Endothelial cell of umbilical vein (primary cell): ENCODE data around the gene MKLN1. TPM values are rescaled to one million over a fixed set of nuclear protein-coding genes. Genes with fewer than 3 reads are reported as not detected.

Experiments
- BruUV-seq: library from RNA; stranded (reverse); fragments of 400-500 nt; replicated peaks from 2 replicates; lab custom pipeline; 2021; lab: Mats Ljungman, UMichigan
- CTCF ChIA-PET: fragments of 300-600, 350-600 bp; sonication (Branson Sonifier 250); formaldehyde crosslinking; loops from one replicate; lab custom pipeline; 2021; ENCODE audit warnings: antibody characterized with exemption, inconsistent platforms; lab: Charles Lee
- POLR2A ChIA-PET: fragments of 300-600, 350-600 bp; sonication (Branson Sonifier 250); formaldehyde crosslinking; loops from one replicate; lab custom pipeline; 2021; ENCODE audit warnings: antibody characterized with exemption, inconsistent platforms; lab: Charles Lee
- DNase-seq: peaks from one replicate; pipeline ENCODE4 v3.0.0-alpha.2; 2011; ENCODE audit warnings: low read depth, low spot score
- FAIRE-seq: peaks from 2 replicates; lab custom pipeline; 2011; peaks lifted over from hg19 to GRCh38; lab: Jason Lieb, UNC
- H2AFZ ChIP-seq: 2 replicates; pipeline ENCODE4 v1.6.0; 2012; ENCODE audit warnings: low read depth, low read length, control low read depth, inconsistent platforms
- H3K27ac ChIP-seq: 2 replicates; pipeline ENCODE4 v1.5.1; 2011; ENCODE audit warnings: low read depth, mild to moderate bottlenecking, control low read depth, low read length, moderate library complexity; ENCODE audit not compliant: insufficient read depth
- H3K27me3 ChIP-seq, 2 experiments: 2 replicates each; pipeline versions ENCODE4 v1.6.0 to v1.6.1; 2011; ENCODE audit warnings: low read length in 2 of 2, mixed read lengths in 1 of 2; ENCODE audit not compliant: control insufficient read depth in 2 of 2, insufficient read depth in 2 of 2
- H3K36me3 ChIP-seq, 2 experiments: 2 replicates in 1 of 2; 3 replicates in 1 of 2; pipeline ENCODE4 v1.5.1; 2011; ENCODE audit warnings: low read length in 2 of 2, mild to moderate bottlenecking in 1 of 2, moderate library complexity in 1 of 2; ENCODE audit not compliant: control insufficient read depth in 2 of 2, insufficient read depth in 2 of 2; ENCODE audit errors: extremely low read depth in 1 of 2
- H3K4me1 ChIP-seq: 3 replicates; pipeline ENCODE4 v1.5.1; 2011; ENCODE audit warnings: mild to moderate bottlenecking, low read length; ENCODE audit not compliant: control insufficient read depth, insufficient read depth; ENCODE audit errors: extremely low read depth
- H3K4me2 ChIP-seq: 2 replicates; pipeline ENCODE4 v1.6.1; 2011; ENCODE audit warnings: low read length, control low read depth, mixed read lengths; ENCODE audit not compliant: insufficient read depth
- H3K4me3 ChIP-seq, 3 experiments: fragments of 200-600 bp in 1 of 3; sonication (generic), shearing (Covaris generic) in 1 of 3; replicated peaks in 1 of 3; 2 replicates each; pipeline ENCODE4 v1.5.1; 2011 to 2016; ENCODE audit warnings: control low read depth in 3 of 3, low read length in 3 of 3, mild to moderate bottlenecking in 2 of 3, inconsistent platforms in 1 of 3, low read depth in 1 of 3, moderate library complexity in 1 of 3; ENCODE audit not compliant: insufficient read depth in 1 of 3
- H3K79me2 ChIP-seq: 2 replicates; pipeline ENCODE4 v1.6.0; 2012; ENCODE audit warnings: low read length, inconsistent platforms; ENCODE audit not compliant: control insufficient read depth, insufficient read depth
- H3K9ac ChIP-seq: replicated peaks from 2 replicates; pipeline ENCODE3; 2011; ENCODE audit warnings: low read length, control low read depth; ENCODE audit not compliant: insufficient read depth; ENCODE audit errors: extremely low read depth
- H3K9me1 ChIP-seq: replicated peaks from 3 replicates; pipeline ENCODE4 v1.6.0; 2011; ENCODE audit warnings: mild to moderate bottlenecking, low read length; ENCODE audit not compliant: control insufficient read depth, insufficient read depth; ENCODE audit errors: extremely low read depth
- H3K9me3 ChIP-seq: replicated peaks from 2 replicates; pipeline ENCODE4 v1.5.1; 2012; ENCODE audit warnings: low read length, inconsistent platforms; ENCODE audit not compliant: control insufficient read depth, insufficient read depth
- H4K20me1 ChIP-seq: replicated peaks from 2 replicates; pipeline ENCODE3; 2011; ENCODE audit warnings: mild to moderate bottlenecking, low read length; ENCODE audit not compliant: control insufficient read depth, insufficient read depth; ENCODE audit errors: extremely low read depth
- EZH2 ChIP-seq: IDR thresholded peaks from 2 replicates; pipeline ENCODE4 v1.6.1; 2012; ENCODE audit warnings: borderline replicate concordance, low read depth, mild to moderate bottlenecking, moderate library complexity, low read length, inconsistent platforms; ENCODE audit not compliant: severe bottlenecking
- FOS ChIP-seq: IDR thresholded peaks from 2 replicates; pipeline ENCODE4 v1.6.1; 2011; ENCODE audit warnings: mild to moderate bottlenecking, low read length, moderate library complexity, borderline replicate concordance; ENCODE audit not compliant: insufficient read depth
- GATA2 ChIP-seq: IDR thresholded peaks from 2 replicates; pipeline ENCODE4 v1.7.0; 2011; ENCODE audit warnings: low read depth, mild to moderate bottlenecking, moderate library complexity, mixed read lengths, low read length; ENCODE audit not compliant: insufficient read length, insufficient read depth
- JUN ChIP-seq: IDR thresholded peaks from 2 replicates; pipeline ENCODE4 v1.6.1; 2011; ENCODE audit warnings: borderline replicate concordance, low read depth; ENCODE audit not compliant: insufficient read length, insufficient read depth
- MYC ChIP-seq: IDR thresholded peaks from one replicate; pipeline ENCODE4 v1.6.1; 2011; ENCODE audit warnings: mild to moderate bottlenecking, low read depth, low read length
- POLR2A ChIP-seq: IDR thresholded peaks from 2 replicates; pipeline ENCODE4 v1.6.1; 2012; ENCODE audit warnings: low read depth, mild to moderate bottlenecking, control low read depth, low read length
- POLR2AphosphoS5 ChIP-seq: IDR thresholded peaks from 2 replicates; pipeline ENCODE4 v1.6.1; 2012; ENCODE audit warnings: low read depth, mild to moderate bottlenecking, control low read depth, low read length, moderate library complexity; ENCODE audit not compliant: insufficient read depth
- dilution Hi-C: fragments of 300-500 bp; cut with MboI; formaldehyde crosslinking; loops from one replicate; pipeline ENCODE4 v1.15.0; 2019; ENCODE audit warnings: low sequenced_read_pairs; ENCODE audit not compliant: extremely low pct_ligation_motif_present
- intact Hi-C: fragments of 100-400 bp; cut with micrococcal nuclease; formaldehyde crosslinking; loops from one replicate; pipeline ENCODE4 v1.10.0; 2022
- polyA plus RNA-seq, 4 experiments: library from polyadenylated mRNA; depleted of rRNA in 3 of 4; stranded (reverse) in 3 of 4; unstranded in 1 of 4; fragments of >200 nt; gene quantifications; 2 replicates each; pipeline versions ENCODE4 v1.2.1 to v1.2.3, GENCODE V29; 2011 to 2012; ENCODE audit warnings: missing spikeins in 1 of 4
- total RNA-seq: library from RNA; stranded (reverse); gene quantifications from 2 replicates; pipeline ENCODE4 v1.2.3, GENCODE V29; 2021
- TF ChIP-seq, protein P1 (sequence below): IDR thresholded peaks from 2 replicates; pipeline ENCODE4 v1.6.1; 2011; ENCODE audit not compliant: insufficient read depth, insufficient read length
- TF ChIP-seq, protein P2 (sequence below), 2 donors: IDR thresholded peaks; 1 replicate in 1 of 2; 2 replicates in 1 of 2; pipeline ENCODE4 v1.5.1; 2011; ENCODE audit warnings: low read length in 2 of 2, mild to moderate bottlenecking in 2 of 2, moderate library complexity in 2 of 2, control low read depth in 1 of 2, inconsistent platforms in 1 of 2, low read depth in 1 of 2; ENCODE audit not compliant: insufficient read depth in 1 of 2; ENCODE audit errors: extremely low read depth in 1 of 2

The MKLN1 gene
- total and polyA plus RNA-seq, 2 donors (not counting 3 experiments of a cell fraction or from before 2014, with no cell fraction given) = 12.2 to 32.1 TPM

DNA sequence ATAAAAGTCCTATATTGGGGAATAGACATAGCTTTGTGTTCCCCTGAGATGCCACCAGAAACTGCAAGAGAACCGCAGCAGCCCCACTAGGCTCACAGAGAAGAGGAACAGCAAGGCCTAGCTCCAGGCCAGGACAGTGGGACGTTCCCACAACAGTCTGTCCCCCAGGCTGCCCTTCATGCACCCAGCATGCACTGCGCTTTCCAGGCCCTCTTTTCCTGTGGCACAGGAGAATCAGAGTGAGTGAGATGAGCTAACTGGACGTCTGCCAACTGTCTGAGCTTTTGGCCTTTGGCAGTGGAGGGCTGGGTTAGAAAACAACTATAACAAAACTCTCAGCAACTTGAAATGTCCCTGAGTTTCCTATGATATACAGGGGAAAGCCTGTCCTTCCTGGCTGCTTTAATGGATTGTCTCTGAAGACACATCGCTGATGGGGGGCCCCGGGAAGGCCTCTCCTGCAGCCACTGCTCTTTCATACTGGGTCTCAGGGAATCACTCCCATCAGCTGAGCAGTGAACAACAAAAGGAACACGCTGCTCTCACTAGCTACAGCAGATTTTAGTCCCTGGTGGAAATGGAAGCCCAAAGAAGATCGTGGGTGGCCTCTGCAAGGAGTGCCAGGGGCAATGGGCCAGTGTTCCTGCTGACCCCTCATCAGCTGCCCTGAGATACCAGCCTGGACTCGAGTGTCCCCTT is 175.3 kb downstream of the MKLN1 start:
- H3K27me3 ChIP-seq = no peaks in the 10 kb centered on the region
- ChIA-PET CTCF (interaction anchor here (0.6 to 1.4 kb wide), 6 partner anchors 14 to 431 kb away, joined by 3 to 4 read pairs (median 3); no protein-coding TSS in a partner anchor), POLR2A (no interaction called here)
- no peaks in the 10 kb centered on the region for H3K9me1 ChIP-seq
- DNase-seq (no peak), FAIRE-seq (peak; percentile 12)
- no TSS peak for BruUV-seq
- H3K9me3 ChIP-seq = no peaks in the 10 kb centered on the region
- H3K79me2 ChIP-seq = peaks cover under 1% of the 10 kb centered on the region
- dilution Hi-C loops (no loop called here), intact Hi-C loops (no loop called here)
- H3K36me3 ChIP-seq = peaks cover 8 to 20% of the 10 kb centered on the region in 2 experiments
- H3K27ac ChIP-seq = no peak overlapping the region
- H4K20me1 ChIP-seq = no peaks in the 10 kb centered on the region
- no peak overlapping the region for H3K4me2 ChIP-seq
- H2AFZ ChIP-seq = no peak overlapping the region
- no peak overlapping the region for H3K4me3 ChIP-seq
- no peak overlapping the region for H3K9ac ChIP-seq
- TF ChIP-seq, protein P1, sequence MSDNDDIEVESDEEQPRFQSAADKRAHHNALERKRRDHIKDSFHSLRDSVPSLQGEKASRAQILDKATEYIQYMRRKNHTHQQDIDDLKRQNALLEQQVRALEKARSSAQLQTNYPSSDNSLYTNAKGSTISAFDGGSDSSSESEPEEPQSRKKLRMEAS = no peak
- peaks cover 8% of the 10 kb centered on the region for H3K4me1 ChIP-seq

DNA sequence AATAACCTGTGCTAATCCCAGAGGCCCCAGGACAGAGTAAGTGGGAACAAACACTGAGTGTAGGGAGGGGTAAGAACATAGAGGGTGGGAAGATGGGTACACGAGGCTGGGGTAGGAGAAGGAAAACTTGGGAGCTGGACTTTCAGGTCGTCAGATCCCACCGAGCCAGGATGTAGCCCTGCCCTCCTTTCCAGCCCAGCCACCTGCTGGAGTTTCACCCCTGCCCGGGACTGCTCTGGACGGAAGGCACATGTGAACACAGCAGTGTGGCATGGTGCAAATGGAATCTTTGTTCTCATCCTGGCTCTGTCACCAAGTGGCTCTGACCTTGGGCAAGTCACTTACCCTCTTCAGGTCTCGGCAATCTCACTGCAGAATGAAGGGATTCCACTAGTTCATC is 176.0 kb downstream of the MKLN1 start:
- dilution Hi-C loops (no loop called here), intact Hi-C loops (no loop called here)
- Histone ChIP-seq H3K27ac (no peak overlapping the region), H3K4me2 (no peak overlapping the region), H3K9me1 (no peaks in the 10 kb centered on the region), H3K27me3 (no peaks in the 10 kb centered on the region), H3K9me3 (no peaks in the 10 kb centered on the region), H3K9ac (no peak overlapping the region), H3K79me2 (peaks cover 5% of the 10 kb centered on the region), H4K20me1 (no peaks in the 10 kb centered on the region), H3K36me3 (peaks cover 8 to 23% of the 10 kb centered on the region in 2 experiments), H2AFZ (no peak overlapping the region), H3K4me1 (peaks cover 8% of the 10 kb centered on the region), H3K4me3 (no peak overlapping the region)
- CTCF ChIA-PET = interaction anchor here (1.0 to 1.1 kb wide), 3 partner anchors 9 to 18 kb away, joined by 3 to 6 read pairs (median 4); no protein-coding TSS in a partner anchor
- no peak for FAIRE-seq
- DNase-seq = no peak
- TF ChIP-seq GATA2 (no peak), MYC (no peak), POLR2A (no peak), JUN (no peak), FOS (no peak), POLR2AphosphoS5 (no peak), EZH2 (no peak)
- TF ChIP-seq, protein P2, sequence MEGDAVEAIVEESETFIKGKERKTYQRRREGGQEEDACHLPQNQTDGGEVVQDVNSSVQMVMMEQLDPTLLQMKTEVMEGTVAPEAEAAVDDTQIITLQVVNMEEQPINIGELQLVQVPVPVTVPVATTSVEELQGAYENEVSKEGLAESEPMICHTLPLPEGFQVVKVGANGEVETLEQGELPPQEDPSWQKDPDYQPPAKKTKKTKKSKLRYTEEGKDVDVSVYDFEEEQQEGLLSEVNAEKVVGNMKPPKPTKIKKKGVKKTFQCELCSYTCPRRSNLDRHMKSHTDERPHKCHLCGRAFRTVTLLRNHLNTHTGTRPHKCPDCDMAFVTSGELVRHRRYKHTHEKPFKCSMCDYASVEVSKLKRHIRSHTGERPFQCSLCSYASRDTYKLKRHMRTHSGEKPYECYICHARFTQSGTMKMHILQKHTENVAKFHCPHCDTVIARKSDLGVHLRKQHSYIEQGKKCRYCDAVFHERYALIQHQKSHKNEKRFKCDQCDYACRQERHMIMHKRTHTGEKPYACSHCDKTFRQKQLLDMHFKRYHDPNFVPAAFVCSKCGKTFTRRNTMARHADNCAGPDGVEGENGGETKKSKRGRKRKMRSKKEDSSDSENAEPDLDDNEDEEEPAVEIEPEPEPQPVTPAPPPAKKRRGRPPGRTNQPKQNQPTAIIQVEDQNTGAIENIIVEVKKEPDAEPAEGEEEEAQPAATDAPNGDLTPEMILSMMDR (IDR thresholded peaks at IDR 0.05; ENCODE audit: extremely low read depth in 1 of 2, insufficient read depth in 1 of 2, low read depth in 1 of 2, low read length in 2 of 2) = no peak
- TF ChIP-seq, protein P1 = no peak
- no TSS peak for BruUV-seq
- POLR2A ChIA-PET = no interaction called here
